Retinal pigment epithelial cell (primary cell): ENCODE measurements around the gene IL12RB1.

Experiments
- DNase-seq: peaks from one replicate; pipeline ENCODE4 v3.0.0-alpha.2; 2010; ENCODE audit warnings: low read depth
- H3K4me3 ChIP-seq: 2 replicates; pipeline ENCODE4 v1.5.1; 2011; ENCODE audit warnings: mild to moderate bottlenecking, low read length, control low read depth, moderate library complexity
- CTCF ChIP-seq: conservative IDR thresholded peaks from 2 replicates; pipeline ENCODE4 v1.5.1; 2011; ENCODE audit warnings: low read depth, low read length, control low read depth, inconsistent platforms

The IL12RB1 gene

GRCh38 chr19:18059902-18060301 lies 26.8 kb downstream of the IL12RB1 start:
- no peak for TF ChIP-seq CTCF
- DNase-seq: no peak
- no peak overlapping the region for H3K4me3 ChIP-seq

GRCh38 chr19:18059297-18059696 lies 27.4 kb downstream of the IL12RB1 start:
- DNase-seq: no peak
- no peak overlapping the region for H3K4me3 ChIP-seq
- TF ChIP-seq CTCF: no peak

GRCh38 chr19:18058208-18059009 lies 28.3 kb downstream of the IL12RB1 start:
- peak; percentile 13 for DNase-seq
- TF ChIP-seq CTCF: peak; percentile 80
- H3K4me3 ChIP-seq: no peak overlapping the region

- DNase-seq: no peak
Measured at GRCh38 chr19:18057557-18057956, 29.2 kb downstream of the IL12RB1 start.

GRCh38 chr19:18055967-18056366 lies 30.8 kb downstream of the IL12RB1 start:
- no peak overlapping the region for H3K4me3 ChIP-seq
- TF ChIP-seq CTCF: no peak
- no peak for DNase-seq

More at GRCh38 chr19:18057557-18057956, 29.2 kb downstream of the IL12RB1 start:
- TF ChIP-seq CTCF: no peak
- H3K4me3 ChIP-seq: no peak overlapping the region

- DNase-seq: no peak
- no peak for TF ChIP-seq CTCF
- H3K4me3 ChIP-seq: no peak overlapping the region
Measured at GRCh38 chr19:18053576-18054219, 33.0 kb downstream of the IL12RB1 start.

- no peak for TF ChIP-seq CTCF
- DNase-seq: no peak
- H3K4me3 ChIP-seq: no peak overlapping the region
Measured at GRCh38 chr19:18051887-18052286, 34.8 kb downstream of the IL12RB1 start.
